Occipital lobe (tissue), 2 donors: ENCODE results near the gene CACNA1C. TPM values are rescaled to one million over a fixed set of nuclear protein-coding genes. Genes with fewer than 3 reads are reported as not detected.

Experiments
- DNase-seq: peaks from one replicate; lab custom pipeline; 2025; lab: John Stamatoyannopoulos, UW
- total RNA-seq: library from RNA; depleted of rRNA; stranded (reverse); fragments of >200 nt; gene quantifications from one replicate; pipeline ENCODE4 v1.2.3, GENCODE V29; 2014

CACNA1C gene
- total RNA-seq, 1 donor from 2014 or later: 21.4 TPM

DNA sequence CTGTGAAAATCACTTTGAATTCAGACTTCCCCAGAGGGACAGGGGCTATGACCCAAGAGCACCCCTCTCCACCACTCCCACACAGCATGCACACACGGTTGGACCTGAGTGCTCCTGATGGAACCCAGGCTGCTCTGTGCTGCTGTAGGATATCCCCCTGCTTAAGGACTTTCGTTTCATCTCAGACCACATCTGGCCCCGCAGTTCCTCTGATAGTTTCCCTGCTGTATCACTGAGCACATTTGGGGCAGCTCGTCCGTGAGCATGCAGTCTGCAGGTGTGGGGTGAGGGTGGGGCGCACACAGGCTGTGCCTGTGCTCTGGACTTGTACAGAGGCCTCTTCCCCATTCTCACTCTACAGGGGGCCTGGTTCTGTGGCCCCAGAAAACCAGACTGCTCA, 396.8 kb downstream of the CACNA1C start:
- no peak for DNase-seq

DNA sequence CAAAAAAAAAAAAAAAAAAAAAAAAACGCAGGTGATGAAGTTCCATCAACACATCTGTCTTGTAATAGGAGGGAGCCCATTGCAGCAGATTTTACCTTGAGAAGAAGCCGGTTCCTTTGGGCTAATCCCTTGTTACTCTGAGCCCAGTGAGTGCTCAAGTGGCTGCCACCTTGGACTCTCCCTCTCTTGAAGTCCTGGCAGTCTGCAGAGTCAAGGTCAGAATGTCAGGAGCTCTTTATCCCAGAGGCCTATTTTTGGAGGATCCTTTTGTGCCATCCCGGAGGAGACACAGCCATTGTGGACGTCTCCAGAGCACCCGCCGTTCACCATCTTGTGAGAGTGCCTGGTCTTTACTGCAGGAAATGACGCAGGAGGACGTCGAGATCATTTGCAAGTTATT, 397.8 kb downstream of the CACNA1C start:
- no peak for DNase-seq

DNA sequence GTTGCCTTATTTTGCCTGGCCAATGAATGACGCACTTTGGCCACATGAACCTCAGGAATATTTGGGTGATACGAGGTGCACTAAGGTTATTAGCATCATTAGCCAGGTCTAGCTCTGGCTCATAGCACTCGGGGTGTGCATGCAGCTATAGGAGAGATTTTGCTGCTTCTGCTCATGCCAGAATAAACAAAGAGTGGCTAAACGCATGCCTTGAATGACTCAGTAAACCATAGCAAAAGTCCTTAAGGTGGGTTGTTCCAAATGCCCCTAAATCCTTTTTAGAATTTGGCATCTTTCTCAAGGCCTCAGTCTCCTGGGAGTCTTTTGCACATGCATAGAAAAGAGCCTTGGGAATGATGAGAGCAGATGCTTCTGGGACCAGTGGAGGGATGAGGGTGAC, 398.2 kb downstream of the CACNA1C start:
- no peak for DNase-seq

DNA sequence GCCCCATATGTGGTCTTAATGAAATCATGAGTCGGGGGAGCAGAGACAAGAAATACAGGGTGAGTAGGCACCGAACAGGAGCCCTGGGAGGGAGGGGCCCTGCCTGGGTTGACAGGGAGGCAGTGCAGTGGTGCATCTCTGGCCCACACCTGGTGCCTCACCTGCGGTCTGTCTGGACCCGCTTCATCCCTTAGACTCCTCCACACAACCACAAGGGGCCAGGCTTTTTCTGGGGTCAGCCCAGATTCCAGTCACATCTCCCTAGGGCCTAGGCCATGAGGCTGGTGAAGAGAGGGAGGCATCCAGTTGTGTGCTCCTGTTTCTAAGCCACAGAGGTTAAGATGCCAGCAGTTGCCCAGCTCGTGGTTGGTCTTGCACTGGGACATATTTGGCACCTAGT, 398.7 kb downstream of the CACNA1C start:
- DNase-seq: no peak

DNA sequence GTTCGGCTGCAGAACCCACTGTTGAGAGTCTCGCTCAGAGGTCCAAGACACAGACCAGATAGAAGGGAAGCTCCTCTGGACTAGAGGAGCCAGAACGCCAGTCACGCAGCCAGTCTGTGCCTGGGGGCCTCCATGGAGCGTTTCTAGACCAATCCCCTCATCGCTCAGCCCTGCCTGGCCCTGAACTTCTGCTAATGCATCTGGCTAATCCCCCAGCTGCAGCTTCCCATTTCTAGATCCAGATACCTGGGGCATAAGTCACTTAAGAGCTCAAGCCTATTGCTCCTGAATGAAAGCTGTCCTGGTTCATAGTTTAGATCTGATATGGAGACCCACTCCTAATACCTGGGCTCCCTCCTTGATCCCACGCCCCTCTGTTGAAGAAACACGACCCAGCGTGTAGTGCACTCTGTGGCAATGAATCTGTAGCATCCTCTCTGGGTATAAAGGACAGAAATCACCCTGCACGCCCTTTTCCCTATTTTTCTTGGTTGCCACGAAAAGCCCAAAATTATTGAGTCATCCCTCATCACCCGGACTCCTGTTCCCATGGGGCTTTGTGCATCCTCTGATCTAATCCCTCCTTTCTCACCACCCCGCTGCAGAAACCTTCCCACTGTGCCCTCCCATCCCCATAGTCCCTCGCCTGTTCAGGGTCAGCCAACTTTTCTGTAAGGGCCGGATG, 400.4 kb downstream of the CACNA1C start:
- DNase-seq: no peak

DNA sequence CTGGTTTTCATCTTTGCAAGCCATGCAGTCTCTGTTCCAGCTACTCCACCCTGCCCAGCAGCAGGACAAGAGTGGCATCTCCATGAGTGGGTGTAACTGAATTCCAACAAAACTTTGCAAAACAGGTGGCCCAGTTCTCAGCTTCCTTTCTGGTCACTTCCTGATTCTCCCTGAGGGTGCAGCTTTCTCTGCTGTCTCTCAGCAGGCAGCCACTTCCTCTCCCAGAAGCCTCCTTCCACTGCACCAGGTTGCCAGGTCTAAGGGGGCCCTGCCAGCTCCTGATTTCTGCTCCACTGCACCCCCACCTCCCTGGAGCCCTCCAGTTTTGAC, 400.9 kb downstream of the CACNA1C start:
- DNase-seq: no peak

DNA sequence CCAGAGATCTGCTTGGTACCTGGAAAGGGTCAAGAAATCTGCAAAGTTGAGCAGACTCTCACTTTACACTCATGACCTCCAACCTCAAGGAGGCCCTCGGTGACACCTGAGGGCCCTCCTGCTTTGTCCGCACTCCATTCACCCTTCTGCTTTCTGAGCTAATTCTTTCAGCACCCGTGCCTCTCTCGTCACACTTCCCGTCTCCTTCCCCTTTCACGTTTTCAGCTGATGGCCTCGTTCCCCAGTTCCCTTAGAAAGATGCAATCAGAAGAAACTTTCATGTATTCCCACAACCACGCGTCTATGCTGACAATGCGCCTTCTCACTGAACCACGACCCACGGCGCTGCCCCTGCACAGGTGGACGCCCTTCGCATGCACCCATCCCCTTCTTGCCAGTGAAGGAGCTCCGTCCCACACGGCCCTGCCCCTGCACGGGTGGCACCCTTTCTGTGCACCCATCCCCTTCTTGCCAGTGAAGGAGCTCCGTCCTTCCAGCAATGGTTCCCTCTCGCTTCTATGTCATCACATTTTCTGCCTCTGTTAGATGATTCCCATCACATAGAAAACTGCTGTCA, 401.9 kb downstream of the CACNA1C start:
- DNase-seq: no peak

DNA sequence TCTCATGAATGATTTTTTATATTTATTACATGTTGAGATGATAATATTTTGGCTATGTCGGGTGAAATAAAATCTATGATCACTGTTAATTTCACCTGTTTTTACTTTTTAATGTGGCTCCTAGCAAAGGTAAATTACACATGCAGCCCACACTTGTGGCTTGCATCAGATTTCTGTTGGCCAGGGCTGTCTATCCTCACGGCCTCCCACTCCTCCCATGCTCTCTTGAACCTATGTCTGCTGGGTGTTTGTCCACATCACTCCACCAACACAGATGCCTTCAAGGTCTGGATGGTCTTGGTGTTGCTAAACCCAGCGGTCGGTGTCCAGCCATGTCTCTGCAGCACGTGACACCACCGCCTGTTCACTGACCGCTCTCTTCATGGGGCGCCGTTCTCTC, 402.6 kb downstream of the CACNA1C start:
- no peak for DNase-seq

DNA sequence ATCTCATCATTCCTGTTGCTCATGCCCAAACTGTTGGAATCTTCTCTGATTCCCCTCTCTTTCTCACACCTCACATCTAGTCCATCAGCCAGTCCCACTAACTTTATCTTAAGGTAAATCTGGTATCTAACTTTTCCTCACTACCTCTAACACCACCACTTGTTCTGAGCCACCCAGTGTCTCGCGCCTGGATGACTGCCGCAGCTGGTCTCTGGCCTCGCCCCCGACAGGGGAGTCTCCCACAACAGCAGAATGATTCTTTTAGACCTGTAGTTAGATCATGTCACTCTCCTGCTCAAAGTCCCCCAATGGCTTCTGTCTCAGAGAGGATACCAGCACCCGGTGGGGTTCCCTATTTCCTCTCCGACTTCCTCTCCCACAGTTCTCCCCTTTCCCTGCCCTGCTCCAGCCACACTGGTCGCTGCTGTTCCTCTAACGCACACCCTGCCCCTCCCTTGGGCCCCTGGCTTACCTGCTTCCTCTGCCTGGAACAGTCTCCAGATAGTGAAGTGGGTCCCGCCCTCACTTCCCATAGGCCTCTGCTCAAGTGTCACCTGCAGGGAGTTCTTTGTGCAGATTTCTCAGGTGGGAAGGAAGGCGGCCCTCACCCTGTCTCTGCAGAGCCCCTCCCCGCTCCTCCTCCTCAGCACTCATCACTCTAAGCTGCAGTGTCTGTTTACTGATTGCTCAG, 403.5 kb downstream of the CACNA1C start:
- no peak for DNase-seq

DNA sequence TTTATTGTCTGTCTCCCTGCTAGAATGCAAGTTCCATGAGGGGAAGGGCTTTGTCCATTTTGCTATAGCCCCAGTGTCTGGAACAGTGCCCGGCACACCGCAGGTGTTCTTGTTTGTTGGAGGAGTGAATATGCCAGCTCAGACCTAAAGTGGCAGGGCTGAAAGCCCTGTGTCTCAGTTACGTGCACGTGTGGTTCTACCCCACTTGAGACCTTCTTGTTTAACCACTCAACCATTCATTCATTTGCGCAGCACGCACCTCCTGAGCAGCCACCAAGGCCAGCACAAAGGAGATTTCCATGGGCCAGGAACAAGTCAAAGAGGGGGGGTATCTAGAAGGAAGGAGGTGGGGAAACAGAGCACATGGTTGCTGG, 404.0 kb downstream of the CACNA1C start:
- DNase-seq: no peak

DNA sequence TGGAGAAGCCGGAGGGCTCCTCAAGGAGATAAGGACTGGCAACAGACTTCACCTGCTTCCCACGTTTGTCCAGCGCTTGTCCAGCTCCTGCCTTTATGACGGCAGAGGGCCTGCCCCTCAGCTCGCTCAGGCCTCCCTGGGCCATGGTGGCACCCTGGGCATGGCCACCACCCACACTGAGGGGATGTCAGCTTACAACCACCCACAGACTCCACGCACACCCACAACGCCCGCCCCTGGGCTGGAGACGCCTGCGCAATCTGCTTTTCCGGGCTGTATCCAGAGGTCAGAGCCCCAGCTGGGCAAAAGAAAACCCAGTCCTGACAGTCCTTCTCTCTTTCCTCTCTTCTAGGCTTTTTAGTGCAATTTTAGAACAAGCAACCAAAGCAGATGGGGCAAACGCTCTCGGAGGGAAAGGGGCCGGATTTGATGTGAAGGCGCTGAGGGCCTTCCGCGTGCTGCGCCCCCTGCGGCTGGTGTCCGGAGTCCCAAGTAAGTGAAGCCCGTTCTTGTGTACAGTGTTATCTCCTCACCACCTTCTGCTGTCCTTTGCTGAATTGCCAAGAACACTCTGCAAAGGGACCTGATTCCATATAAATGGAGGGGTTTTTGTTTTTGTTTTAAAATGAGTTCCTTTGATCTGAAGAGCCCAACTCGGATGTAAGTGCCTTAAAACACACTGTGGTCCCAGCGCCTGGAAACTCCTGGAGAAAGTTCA, 404.6 kb downstream of the CACNA1C start:
- DNase-seq: no peak

DNA sequence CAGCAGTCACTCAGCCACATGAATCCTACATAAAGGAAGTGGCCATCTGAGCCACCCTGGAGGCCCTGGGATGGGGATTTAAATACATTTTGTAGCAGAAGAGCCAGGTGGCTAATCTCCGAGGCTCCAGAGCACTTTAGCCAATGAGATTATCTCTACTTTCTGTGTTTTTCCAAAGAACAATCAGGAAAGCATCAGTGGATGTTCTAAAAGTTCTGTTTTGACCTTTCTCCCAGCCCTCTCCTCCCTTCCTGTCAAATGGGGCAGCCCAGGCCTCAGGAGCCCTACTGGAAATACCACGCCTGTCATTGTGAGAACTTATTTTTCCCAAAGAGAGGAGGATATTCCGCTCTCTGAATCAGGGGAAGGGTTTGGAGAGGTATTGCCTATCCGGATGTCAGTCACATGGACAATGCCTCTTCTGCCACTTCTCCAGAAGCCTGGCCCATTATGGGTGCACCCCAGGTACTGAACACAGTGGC, 405.2 kb downstream of the CACNA1C start:
- no peak for DNase-seq

DNA sequence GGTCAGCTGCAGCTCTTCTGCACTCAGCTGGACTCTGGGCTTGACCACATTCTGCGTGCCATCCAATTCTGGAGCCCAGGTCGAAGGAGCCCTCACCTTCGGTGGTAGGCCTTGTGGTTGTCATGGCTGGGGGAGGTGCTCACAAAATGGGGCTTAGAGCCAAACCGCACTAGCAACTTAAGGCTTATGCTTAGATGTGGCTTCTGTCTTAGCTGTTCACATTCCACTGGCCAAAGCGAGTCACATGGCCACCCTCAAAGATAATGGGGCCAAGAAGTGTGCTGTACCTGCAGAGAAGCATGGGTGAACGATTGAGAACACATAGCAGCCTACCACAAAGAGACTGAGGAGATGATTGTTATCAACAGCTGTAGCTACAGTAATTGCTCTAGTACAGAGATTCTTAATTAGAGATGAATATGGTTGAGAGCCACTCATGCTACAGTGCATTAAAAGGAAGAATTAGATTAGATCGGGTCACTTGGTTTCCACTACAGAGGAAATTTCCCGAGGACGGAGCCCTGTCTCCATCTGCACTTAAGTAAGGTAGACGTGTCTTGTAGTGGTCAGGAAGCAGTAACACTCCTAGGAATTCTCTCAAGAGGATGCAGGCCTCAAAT, 407.4 kb downstream of the CACNA1C start:
- DNase-seq: no peak

DNA sequence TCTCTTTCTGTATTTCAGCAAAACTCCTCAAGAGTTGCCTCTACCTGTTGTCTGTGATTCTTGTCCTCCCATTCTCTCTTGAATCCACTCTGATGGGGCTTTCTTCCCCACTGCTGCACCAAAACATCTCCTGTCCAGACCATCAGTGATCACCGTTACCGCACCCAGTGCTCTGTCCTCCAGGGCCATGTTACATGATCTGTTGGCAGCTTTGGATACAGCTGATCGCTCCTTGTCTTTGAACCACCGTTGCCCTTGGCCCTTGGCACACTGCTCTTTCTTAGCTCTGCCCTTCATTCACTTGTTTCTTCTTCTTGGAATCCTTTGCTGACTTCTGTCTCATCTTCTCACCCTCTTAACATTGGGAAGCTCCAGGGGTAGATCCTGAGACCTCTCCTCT, 408.3 kb downstream of the CACNA1C start:
- no peak for DNase-seq

DNA sequence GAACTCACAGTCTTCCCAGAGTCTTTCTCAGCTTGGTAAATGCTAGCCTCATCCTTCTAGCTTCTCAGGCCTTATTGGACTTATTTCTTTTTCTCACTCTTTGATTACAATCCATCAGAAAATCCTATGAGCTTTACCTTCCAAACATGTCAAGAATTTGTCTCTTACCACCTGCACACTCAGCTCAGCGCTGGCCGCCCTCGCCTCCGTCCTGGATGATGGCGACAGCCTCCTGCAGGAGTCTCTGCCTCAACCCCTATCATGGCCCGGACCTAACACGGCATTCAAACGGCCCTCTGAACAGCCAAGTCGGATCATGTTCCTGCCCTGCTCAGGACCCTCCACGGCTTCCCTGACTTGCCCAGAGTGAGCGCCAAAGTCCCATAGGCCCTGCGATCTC, 408.9 kb downstream of the CACNA1C start:
- DNase-seq: no peak

DNA sequence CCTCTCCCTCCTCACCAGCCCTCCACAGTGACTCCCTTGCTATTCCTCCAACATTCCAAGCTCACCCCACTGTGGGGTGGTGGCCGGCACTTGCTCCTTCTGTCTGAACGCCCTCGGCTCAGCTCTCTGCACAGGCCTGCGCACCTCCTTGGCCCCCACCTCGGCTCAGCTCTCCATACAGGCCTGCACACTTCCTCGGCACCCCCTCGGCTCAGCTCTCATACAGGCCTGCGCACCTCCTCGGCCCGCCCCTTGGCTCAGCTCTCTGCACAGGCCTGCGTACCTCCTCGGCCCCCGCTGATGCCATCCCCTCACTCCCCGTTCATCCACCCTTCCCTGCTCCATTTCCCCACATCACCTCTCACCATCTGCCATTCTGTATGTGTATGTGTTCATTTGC, 409.3 kb downstream of the CACNA1C start:
- no peak for DNase-seq

DNA sequence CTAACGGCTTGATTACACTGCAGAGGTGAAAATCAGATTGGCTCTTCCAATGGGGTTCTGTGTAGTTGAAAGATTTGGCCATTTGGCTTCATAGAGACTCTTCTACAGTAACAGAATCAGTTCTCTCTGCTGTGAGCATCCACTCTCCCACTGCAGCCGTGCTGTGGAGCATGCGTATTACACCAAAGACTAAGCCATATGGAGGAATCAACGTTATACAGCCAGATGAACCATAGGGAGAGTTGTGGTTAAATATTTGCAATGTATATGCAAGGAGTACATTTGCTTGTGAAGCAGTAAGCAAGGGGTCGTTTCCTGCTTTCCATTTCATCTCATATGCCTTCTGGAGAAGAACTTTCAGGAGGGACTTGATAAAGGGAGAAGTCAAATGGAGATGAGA, 410.9 kb downstream of the CACNA1C start:
- DNase-seq: no peak

DNA sequence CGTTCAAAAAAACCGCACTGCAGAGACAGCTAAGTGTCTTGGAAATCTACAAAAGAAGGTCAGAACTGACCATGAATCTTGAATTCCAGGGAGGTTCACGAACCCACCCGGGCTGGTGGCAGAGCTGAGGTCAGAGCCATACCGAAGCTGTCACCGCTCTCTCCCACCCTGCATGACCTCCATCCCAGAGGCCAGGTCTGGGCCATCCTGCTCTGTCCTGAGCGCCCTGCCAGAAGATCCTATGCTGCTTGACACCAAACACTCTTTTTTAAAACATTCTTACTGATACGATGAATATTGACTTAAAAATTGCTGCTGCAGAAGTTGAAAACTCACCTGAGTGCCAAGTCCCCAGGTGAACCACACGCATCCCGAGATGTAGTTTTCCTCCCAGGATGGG, 412.9 kb downstream of the CACNA1C start:
- DNase-seq: no peak

DNA sequence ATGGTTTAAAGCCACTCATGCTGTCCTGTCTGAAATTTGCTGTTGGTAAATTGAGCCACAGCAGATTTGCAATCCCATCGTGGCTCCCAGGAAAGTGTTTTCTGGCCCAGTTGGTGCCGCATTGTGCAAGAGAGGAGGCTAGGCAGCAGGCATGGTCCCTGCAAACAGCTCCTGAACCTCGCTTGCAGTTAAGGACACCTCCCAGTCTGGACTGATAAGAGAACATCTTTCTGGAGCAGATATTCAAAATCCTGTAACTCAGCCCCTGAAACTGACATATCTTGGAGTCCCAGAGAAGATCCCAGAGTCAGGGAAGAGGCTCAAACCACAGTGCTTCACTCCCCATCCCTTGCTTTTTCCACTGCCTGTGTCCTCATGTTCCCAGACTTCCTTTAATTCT, 413.4 kb downstream of the CACNA1C start:
- no peak for DNase-seq

DNA sequence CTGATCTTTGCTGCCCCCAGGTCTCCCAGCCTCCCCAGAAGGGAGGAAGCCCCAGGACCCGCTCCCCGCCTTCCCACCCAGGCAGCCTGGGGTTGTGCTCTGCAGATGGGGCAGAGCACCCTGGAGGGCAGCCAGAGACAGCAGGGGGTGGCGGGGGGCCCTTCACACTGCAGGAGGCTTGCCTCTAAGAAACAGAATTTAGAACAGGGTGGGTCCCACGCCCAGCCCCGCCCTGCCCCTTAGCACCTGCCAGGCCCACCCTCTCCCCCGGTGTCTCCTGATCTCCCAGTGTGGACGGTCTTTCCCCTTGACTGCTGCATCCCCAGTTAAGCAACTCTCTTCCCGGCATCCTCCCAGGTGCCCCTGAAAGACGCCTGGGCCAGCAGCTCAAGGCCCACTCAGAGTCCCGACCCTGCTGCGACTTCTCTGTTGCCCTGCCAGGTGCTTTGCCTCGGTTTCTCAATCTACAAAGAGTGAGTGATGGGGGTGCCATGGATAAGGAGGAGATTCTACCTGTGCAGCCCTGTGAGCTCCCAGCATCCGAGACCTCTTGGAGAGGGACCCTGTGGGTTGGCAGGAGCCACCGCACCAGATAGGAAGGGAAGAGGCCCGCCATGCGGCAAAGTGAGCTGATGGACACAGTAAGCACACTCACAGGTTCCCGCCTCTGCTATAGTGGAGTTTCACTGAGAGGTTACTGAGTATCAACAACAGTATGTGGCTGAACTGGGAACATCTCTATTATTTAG, 414.8 kb downstream of the CACNA1C start:
- no peak for DNase-seq

DNA sequence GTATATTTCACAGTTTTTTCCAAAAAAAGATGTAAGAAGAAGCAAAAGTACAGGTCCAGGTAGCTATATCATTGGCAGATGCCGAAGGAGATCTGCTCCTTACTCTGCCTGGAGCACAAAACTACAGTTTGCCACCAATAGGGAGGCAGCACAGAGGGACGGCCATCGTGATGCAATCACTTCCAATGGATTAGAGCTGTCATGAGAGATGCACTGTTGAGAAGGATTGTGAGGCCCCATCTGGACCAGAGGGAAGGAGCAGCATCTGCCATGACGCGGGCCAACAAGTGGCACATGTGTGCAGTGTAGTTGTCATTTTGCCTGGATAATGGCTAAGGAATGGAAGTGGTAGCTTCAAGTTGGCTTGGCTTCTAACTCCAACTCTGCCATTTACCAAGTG, 423.2 kb downstream of the CACNA1C start:
- no peak for DNase-seq
